GM21515 (cell line): ENCODE data around the gene ERFE.

Source experiments
- ATAC-seq: cut with Tn5 transposase; IDR thresholded peaks from one replicate; pipeline ENCODE4 v1.9.1; 2021; ENCODE audit not compliant: unreplicated experiment

The ERFE gene

GRCh38 chr2:238138331-238139195 lies 20.2 kb upstream of the ERFE start, which contains the start of gene KLHL30:
Gene KLHL30 (plus strand): TSS chr2:238138668. CDS start chr2:238140755, 2,087 bp downstream.
- no peak for ATAC-seq

- ATAC-seq, result no peak
Measured at GRCh38 chr2:238139196-238140039, 19.4 kb upstream of the ERFE start.

- ATAC-seq, result no peak
Measured at GRCh38 chr2:238140040-238140439, 18.7 kb upstream of the ERFE start.

- no peak for ATAC-seq
Measured at GRCh38 chr2:238140721-238141540, 17.8 kb upstream of the ERFE start.

GRCh38 chr2:238141541-238142318 lies 17.0 kb upstream of the ERFE start:
- ATAC-seq, result no peak

- no peak for ATAC-seq
Measured at GRCh38 chr2:238142382-238143205, 16.2 kb upstream of the ERFE start.

GRCh38 chr2:238143239-238143951 lies 15.4 kb upstream of the ERFE start:
- ATAC-seq, result no peak

GRCh38 chr2:238144262-238144661 lies 14.5 kb upstream of the ERFE start:
- no peak for ATAC-seq

GRCh38 chr2:238145046-238145445 lies 13.7 kb upstream of the ERFE start:
- no peak for ATAC-seq

- no peak for ATAC-seq
Measured at GRCh38 chr2:238145851-238146250, 12.9 kb upstream of the ERFE start.

GRCh38 chr2:238146884-238147544 lies 11.8 kb upstream of the ERFE start:
- ATAC-seq, result no peak

- ATAC-seq, result no peak
Measured at GRCh38 chr2:238148981-238149380, 9.8 kb upstream of the ERFE start.

- no peak for ATAC-seq
Measured at GRCh38 chr2:238149841-238150572, 8.8 kb upstream of the ERFE start.

- ATAC-seq, result no peak
Measured at GRCh38 chr2:238150686-238151085, 8.1 kb upstream of the ERFE start.

- no peak for ATAC-seq
Measured at GRCh38 chr2:238151205-238151604, 7.6 kb upstream of the ERFE start.

GRCh38 chr2:238151628-238152235 lies 7.0 kb upstream of the ERFE start:
- ATAC-seq, result no peak
